Ishikawa (cell line): Measurements from ENCODE around the gene UTS2R.

ENCODE experiments used
- CEBPB ChIP-seq: IDR thresholded peaks from 2 replicates; pipeline ENCODE4 v1.6.1; 2012
- CREB1 ChIP-seq: IDR thresholded peaks from 2 replicates; pipeline ENCODE4 v1.6.1; 2012; ENCODE audit warnings: low read depth
- EGR1 ChIP-seq: IDR thresholded peaks from 2 replicates; pipeline ENCODE4 v1.6.1; 2012
- EP300 ChIP-seq: IDR thresholded peaks from 2 replicates; pipeline ENCODE4 v1.6.1; 2012; ENCODE audit warnings: borderline replicate concordance
- FOXM1 ChIP-seq: IDR thresholded peaks from 2 replicates; pipeline ENCODE4 v1.6.1; 2012; ENCODE audit warnings: low read depth, borderline replicate concordance
- NFIC ChIP-seq: IDR thresholded peaks from 2 replicates; pipeline ENCODE4 v1.6.1; 2012
- RAD21 ChIP-seq: IDR thresholded peaks from 2 replicates; pipeline ENCODE4 v1.6.1; 2012; ENCODE audit warnings: low read depth
- REST ChIP-seq: IDR thresholded peaks from 2 replicates; pipeline ENCODE4 v1.6.1; 2012; ENCODE audit warnings: low read depth, mild to moderate bottlenecking
- TAF1 ChIP-seq: IDR thresholded peaks from 2 replicates; pipeline ENCODE4 v1.6.1; 2012; ENCODE audit warnings: low read depth, mild to moderate bottlenecking
- TCF12 ChIP-seq: IDR thresholded peaks from 2 replicates; pipeline ENCODE4 v1.6.1; 2012; ENCODE audit warnings: low read depth
- TEAD4 ChIP-seq: IDR thresholded peaks from 2 replicates; pipeline ENCODE4 v1.6.1; 2012
- YY1 ChIP-seq: IDR thresholded peaks from 2 replicates; pipeline ENCODE4 v1.6.1; 2012; ENCODE audit warnings: low read depth
- ZBTB7A ChIP-seq: IDR thresholded peaks from 2 replicates; pipeline ENCODE4 v1.6.1; 2012; ENCODE audit warnings: low read depth
- TF ChIP-seq, protein P1 (sequence below): IDR thresholded peaks from 2 replicates; pipeline ENCODE4 v1.6.1; 2012
- TF ChIP-seq, protein P2 (sequence below): IDR thresholded peaks from 2 replicates; pipeline ENCODE4 v1.6.1; 2012

Gene UTS2R

DNA sequence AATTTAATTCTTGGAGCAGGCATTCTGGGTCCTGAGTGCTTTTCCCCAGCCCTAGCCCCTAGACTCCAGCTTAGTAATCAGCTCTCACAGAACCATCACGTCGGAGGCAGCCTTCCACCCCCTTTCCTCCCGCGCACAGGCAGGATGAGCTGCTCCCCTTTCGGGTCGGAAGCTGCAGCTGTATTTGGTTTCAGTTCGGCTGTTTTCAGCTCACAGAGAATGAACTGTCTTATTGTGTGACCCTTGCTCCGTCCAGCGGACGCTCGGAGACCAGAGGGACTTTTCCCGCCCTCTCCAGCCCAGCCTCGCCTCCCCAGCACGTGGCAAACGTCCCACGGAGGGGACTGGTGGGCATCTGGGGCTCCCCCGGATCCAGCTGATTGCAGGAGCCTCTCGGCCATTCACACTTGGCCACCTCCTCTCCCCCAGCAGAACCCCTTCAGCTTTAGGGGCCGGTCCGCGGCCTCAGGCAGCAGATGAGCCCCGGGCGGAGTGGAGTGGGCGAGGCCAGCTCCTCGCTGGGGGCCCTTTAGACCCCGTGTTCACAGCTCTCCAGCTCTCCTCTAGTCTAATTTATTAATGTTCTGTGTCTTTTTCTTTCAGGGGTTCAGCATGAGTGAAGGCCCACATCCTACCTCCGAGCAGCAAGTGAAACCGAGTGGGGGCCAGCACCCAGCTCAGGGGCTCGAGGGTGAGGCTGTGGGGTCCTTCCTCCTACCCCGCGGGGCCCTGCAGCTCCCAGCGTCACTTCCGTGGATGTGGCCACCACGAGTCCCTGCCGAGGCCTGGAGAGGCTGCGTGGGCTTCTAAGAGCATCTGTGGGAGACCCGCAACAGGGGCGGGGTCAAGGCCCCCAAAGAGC lies 863 bp upstream of the UTS2R start:
- TF ChIP-seq CREB1 (no peak), EGR1 (no peak), FOXM1 (no peak), EP300 (no peak), RAD21 (no peak), TEAD4 (no peak), REST (no peak), TAF1 (no peak), TCF12 (no peak), NFIC (no peak), ZBTB7A (no peak), CEBPB (no peak), YY1 (no peak)
- TF ChIP-seq, protein P1, sequence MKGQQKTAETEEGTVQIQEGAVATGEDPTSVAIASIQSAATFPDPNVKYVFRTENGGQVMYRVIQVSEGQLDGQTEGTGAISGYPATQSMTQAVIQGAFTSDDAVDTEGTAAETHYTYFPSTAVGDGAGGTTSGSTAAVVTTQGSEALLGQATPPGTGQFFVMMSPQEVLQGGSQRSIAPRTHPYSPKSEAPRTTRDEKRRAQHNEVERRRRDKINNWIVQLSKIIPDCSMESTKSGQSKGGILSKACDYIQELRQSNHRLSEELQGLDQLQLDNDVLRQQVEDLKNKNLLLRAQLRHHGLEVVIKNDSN, result no peak
- TF ChIP-seq, protein P2, sequence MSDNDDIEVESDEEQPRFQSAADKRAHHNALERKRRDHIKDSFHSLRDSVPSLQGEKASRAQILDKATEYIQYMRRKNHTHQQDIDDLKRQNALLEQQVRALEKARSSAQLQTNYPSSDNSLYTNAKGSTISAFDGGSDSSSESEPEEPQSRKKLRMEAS, result no peak

DNA sequence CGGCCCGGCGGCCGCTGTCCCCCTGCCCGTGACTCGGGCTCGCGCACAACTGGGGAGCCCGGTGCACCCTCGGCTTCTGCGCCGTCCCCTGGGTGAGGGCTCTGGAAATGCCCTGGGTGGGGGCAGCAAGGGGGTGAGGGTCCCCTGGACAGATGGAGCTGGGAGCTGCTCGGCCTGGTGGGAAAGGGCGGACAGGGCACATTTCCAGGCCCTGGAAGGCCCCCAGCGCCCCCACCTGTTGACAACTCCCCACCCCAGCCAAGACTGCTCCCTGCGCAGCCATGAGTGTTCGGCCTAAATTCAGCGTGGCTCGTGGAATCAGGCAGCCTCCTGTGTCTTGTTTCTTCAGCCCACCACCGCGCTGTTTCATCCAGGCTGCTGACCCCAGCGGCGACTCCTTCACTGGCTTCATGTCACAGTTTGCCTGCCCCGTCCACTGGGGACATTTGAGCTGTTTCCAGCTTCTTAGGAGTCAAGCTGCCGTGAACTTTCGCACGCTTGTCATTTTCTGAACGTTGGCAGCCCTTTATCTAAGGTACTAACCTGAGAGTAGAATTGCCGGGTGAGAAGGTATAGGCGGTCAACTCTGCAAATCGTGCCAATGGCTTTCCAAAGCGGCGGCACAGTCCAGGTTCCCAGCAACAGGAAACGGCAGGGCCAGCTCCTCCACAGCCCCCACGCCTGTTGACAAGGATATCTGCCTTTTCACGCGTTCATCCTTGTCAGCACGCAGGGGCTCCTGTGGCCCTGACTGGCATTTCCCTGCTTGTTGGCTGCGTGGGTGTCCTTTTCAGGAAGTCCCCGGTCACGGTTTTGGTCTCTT lies 895 bp downstream of the UTS2R start:
- TF ChIP-seq YY1, result no peak
- no peak for TF ChIP-seq NFIC
- TF ChIP-seq, protein P2, result no peak
- TF ChIP-seq FOXM1, result no peak
- no peak for TF ChIP-seq EGR1
- TF ChIP-seq, protein P1, result no peak
- TF ChIP-seq ZBTB7A, result no peak
- no peak for TF ChIP-seq CEBPB

DNA sequence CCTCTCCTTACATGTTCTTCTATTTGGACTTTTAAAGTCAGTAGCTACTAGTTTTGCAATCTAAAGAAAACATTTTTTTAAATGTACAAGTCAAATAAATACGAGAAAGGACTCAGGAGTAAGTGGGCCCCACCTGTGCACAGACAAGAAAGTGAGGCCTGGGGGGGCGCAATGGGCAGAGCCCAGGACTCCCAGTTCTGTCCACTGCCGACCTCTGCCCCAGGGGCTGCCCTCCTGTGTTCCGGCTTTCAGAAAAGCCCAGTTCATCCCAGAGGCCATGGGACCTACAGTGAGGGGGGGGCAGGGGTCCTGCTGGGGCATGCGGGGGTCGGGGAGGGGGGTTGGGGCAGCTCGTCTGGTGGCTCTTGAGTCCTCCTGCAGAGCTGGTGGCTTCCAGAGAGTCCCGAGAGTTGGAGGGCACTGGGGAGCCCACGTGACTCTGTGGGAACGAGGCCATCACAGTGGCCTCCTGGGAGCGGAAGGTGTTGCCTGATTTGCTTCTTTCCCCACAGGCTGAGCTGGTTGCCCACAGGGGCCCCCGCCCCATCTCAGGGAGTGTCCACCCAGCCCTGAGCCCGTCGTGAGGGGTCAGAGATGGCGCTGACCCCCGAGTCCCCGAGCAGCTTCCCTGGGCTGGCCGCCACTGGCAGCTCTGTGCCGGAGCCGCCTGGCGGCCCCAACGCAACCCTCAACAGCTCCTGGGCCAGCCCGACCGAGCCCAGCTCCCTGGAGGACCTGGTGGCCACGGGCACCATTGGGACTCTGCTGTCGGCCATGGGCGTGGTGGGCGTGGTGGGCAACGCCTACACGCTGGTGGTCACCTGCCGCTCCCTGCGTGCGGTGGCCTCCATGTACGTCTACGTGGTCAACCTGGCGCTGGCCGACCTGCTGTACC lies 2.4 kb downstream of the UTS2R start:
- no peak for TF ChIP-seq TEAD4
- TF ChIP-seq CEBPB, result no peak
- TF ChIP-seq ZBTB7A, result no peak
- TF ChIP-seq CREB1, result no peak
- no peak for TF ChIP-seq EP300
- no peak for TF ChIP-seq EGR1
- TF ChIP-seq, protein P1, result no peak
- no peak for TF ChIP-seq FOXM1
- no peak for TF ChIP-seq YY1
- no peak for TF ChIP-seq RAD21
- no peak for TF ChIP-seq NFIC
- TF ChIP-seq, protein P2, result no peak

- TF ChIP-seq, protein P1, result no peak
- TF ChIP-seq, protein P2, result no peak
- no peak for TF ChIP-seq EGR1
- no peak for TF ChIP-seq YY1
These were observed 3.2 kb downstream of the UTS2R start for GRCh38 chr17:82374626-82375331.
